A673 (cell line): ENCODE measurements around the gene DNASE2B. TPM values are rescaled to one million over a fixed set of nuclear protein-coding genes. Genes with fewer than 3 reads are reported as not detected.

Experiments
- Bru-seq: library from RNA; stranded (reverse); fragments of 400-500 nt; gene quantifications from one replicate; lab custom pipeline; 2021; lab: Mats Ljungman, UMichigan
- BruChase-seq, 2 experiments: library from RNA; stranded (reverse); fragments of 400-500 nt; gene quantifications; one replicate each; lab custom pipeline; 2021; lab: Mats Ljungman, UMichigan
- BruUV-seq: library from RNA; stranded (reverse); fragments of 400-500 nt; replicated peaks from 2 replicates; lab custom pipeline; 2021; lab: Mats Ljungman, UMichigan
- CTCF ChIA-PET: fragments of 300-600 bp; sonication (Branson Sonifier 250); formaldehyde crosslinking; loops from one replicate; lab custom pipeline; 2022; ENCODE audit warnings: antibody characterized with exemption; lab: Charles Lee
- POLR2A ChIA-PET: fragments of 300-600 bp; sonication (Branson Sonifier 250); formaldehyde crosslinking; loops from one replicate; lab custom pipeline; 2022; ENCODE audit warnings: antibody characterized with exemption; ENCODE audit not compliant: low non-redundant PET; lab: Charles Lee
- DNase-seq: peaks from one replicate; pipeline ENCODE4 v3.0.0-alpha.2; 2015; ENCODE audit warnings: low spot score
- H3K27ac ChIP-seq: fragments of 200-600 bp; sonication (generic); 2 replicates; pipeline ENCODE4 v1.5.1; 2016; ENCODE audit warnings: mixed run types, low read depth, mild to moderate bottlenecking, mixed read lengths, antibody characterized with exemption, low read length; ENCODE audit not compliant: poor library complexity, severe bottlenecking
- H3K27me3 ChIP-seq: fragments of 200-600 bp; sonication (generic); replicated peaks from 2 replicates; pipeline ENCODE4 v1.6.1; 2017; ENCODE audit warnings: mixed run types, low read depth, mild to moderate bottlenecking, mixed read lengths, antibody characterized with exemption, low read length; ENCODE audit not compliant: insufficient read depth, poor library complexity
- H3K36me3 ChIP-seq: fragments of 200-600 bp; sonication (generic); 2 replicates; pipeline ENCODE4 v1.6.1; 2016; ENCODE audit warnings: mixed run types, mild to moderate bottlenecking, mixed read lengths, antibody characterized with exemption, low read length; ENCODE audit not compliant: insufficient read depth, poor library complexity, severe bottlenecking
- H3K4me1 ChIP-seq: fragments of 200-600 bp; sonication (generic); 2 replicates; pipeline ENCODE4 v1.6.1; 2017; ENCODE audit warnings: mixed run types, mild to moderate bottlenecking, mixed read lengths, antibody characterized with exemption, low read length; ENCODE audit not compliant: insufficient read depth, poor library complexity, severe bottlenecking
- H3K4me3 ChIP-seq: fragments of 200-600 bp; sonication (generic); 2 replicates; pipeline ENCODE4 v1.5.1; 2016; ENCODE audit warnings: low read depth, mixed run types, mild to moderate bottlenecking, mixed read lengths, low read length; ENCODE audit not compliant: poor library complexity, severe bottlenecking
- H3K9me3 ChIP-seq: fragments of 200-600 bp; sonication (generic); 2 replicates; pipeline ENCODE4 v1.6.1; 2016; ENCODE audit warnings: mixed run types, low read depth, mild to moderate bottlenecking, mixed read lengths, antibody characterized with exemption, low read length; ENCODE audit not compliant: poor library complexity, severe bottlenecking
- EZH2 ChIP-seq: fragments of 200-600 bp; sonication (generic); IDR thresholded peaks from 2 replicates; pipeline ENCODE4 v1.6.1; 2017; ENCODE audit warnings: borderline replicate concordance, low read depth, mild to moderate bottlenecking, mixed read lengths, antibody characterized with exemption, low read length; ENCODE audit not compliant: poor library complexity, severe bottlenecking
- intact Hi-C: fragments of 100-400 bp; cut with micrococcal nuclease; formaldehyde crosslinking; loops from one replicate; pipeline ENCODE4 v1.10.0; 2022; ENCODE audit not compliant: unreplicated experiment
- long read RNA-seq: library from polyadenylated mRNA; stranded (forward); transcript quantifications from one replicate; pipeline ENCODE4 v2.0.0, GENCODE V29; 2022
- total RNA-seq: library from RNA; stranded (reverse); gene quantifications from 2 replicates; pipeline ENCODE4 v1.2.3, GENCODE V29; 2021
- TF ChIP-seq, protein P1 (sequence below): fragments of 300-800, 200-600 bp; sonication (generic); conservative IDR thresholded peaks from 2 replicates; pipeline ENCODE4 v1.5.1; 2017; ENCODE audit warnings: low read depth, mild to moderate bottlenecking, antibody characterized with exemption, low read length, moderate library complexity, mixed read lengths

The DNASE2B gene, protein sequence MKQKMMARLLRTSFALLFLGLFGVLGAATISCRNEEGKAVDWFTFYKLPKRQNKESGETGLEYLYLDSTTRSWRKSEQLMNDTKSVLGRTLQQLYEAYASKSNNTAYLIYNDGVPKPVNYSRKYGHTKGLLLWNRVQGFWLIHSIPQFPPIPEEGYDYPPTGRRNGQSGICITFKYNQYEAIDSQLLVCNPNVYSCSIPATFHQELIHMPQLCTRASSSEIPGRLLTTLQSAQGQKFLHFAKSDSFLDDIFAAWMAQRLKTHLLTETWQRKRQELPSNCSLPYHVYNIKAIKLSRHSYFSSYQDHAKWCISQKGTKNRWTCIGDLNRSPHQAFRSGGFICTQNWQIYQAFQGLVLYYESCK
- not detected in 2 replicates for total RNA-seq
- Bru-seq, nascent RNA = percentile 5 among the genes with signal in this experiment
- BruChase-seq, experiment 1, labeled RNA remaining after a 2-hour chase = percentile 11 among the genes with signal in this experiment
- percentile 9 among the genes with signal in this experiment for BruChase-seq, experiment 2, labeled RNA remaining after a 6-hour chase
- long read RNA-seq = 0 reads

DNA sequence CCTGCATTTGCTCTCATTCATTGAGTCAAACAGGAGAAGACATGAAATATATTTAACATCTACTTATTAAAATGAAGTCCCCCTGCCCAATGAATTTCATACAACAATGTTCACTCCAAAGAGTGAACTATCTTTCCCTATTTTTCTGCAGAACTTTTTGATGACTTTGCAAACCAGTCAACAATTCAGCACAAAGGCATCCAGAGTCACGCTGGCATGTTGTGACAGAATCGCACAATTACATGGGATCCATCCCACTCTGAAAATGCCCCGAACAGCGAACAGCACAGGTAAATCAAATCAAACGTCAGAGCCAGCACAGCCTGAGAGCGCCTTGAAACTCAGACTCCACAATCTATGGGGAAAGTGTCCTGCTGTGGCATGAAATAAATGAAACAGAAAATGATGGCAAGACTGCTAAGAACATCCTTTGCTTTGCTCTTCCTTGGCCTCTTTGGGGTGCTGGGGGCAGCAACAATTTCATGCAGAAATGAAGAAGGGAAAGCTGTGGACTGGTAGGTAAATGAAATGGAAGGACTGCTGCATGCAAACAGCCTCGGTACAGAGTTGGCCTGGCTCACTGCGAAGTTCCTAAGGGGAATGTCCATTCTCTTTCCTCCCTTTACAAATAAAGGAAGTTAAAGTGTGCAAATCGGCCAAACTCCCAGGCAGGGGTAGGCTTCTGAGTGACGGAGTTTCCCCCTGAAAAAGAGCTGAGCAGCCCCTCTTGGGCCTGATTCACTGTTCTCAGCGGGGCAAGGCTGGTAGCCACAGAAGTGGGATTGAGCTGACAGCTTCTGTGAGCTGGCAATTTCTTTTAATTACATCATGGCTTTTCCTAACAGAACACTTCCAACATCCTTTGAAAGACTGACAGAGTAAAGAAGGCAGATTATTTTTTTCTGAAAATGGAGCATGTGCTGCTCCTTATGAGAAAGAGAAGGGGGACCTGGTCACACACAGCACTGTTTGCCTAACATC, at the start of gene DNASE2B:
DNASE2B (plus strand) TSS at position 310 of the 981 bp plus-strand sequence; CDS start at position 391, 81 bp downstream.
- BruUV-seq = no TSS peak
- ChIA-PET POLR2A (no interaction called here), CTCF (no interaction called here)
- Histone ChIP-seq H3K27me3 (no peaks in the 10 kb centered on the region), H3K4me1 (peaks cover 2% of the 10 kb centered on the region), H3K4me3 (no peak within 1 kb of the TSS), H3K27ac (no peak within 1 kb of the TSS), H3K9me3 (no peaks in the 10 kb centered on the region), H3K36me3 (no peaks in the 10 kb centered on the region)
- intact Hi-C loops = no loop called here
- TF ChIP-seq, protein P1, sequence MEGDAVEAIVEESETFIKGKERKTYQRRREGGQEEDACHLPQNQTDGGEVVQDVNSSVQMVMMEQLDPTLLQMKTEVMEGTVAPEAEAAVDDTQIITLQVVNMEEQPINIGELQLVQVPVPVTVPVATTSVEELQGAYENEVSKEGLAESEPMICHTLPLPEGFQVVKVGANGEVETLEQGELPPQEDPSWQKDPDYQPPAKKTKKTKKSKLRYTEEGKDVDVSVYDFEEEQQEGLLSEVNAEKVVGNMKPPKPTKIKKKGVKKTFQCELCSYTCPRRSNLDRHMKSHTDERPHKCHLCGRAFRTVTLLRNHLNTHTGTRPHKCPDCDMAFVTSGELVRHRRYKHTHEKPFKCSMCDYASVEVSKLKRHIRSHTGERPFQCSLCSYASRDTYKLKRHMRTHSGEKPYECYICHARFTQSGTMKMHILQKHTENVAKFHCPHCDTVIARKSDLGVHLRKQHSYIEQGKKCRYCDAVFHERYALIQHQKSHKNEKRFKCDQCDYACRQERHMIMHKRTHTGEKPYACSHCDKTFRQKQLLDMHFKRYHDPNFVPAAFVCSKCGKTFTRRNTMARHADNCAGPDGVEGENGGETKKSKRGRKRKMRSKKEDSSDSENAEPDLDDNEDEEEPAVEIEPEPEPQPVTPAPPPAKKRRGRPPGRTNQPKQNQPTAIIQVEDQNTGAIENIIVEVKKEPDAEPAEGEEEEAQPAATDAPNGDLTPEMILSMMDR = no peak
- TF ChIP-seq EZH2 = no peak
- DNase-seq = no peak

DNA sequence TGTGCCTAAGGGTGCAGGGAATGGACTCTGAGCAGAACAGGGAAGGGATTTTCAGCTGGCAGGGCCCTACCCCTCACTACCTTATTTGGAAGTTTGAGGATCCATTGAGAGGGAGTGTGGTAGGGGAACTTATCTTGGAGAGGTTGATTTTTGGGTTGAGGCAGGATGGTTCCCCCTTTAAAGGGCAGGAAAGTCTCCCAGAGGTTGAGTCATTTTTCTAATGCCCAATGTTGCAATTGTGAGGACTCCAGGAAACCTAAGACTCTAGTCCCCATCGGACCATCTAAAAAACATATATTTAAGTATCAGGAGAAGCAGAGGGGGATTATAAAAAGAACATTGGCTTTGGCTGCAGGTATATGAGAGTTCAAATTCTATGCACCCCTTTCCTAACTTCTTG, 49.5 kb upstream of the DNASE2B start:
- DNase-seq = no peak
- no peak for TF ChIP-seq EZH2
- TF ChIP-seq, protein P1 = no peak
- no peak overlapping the region for H3K27ac ChIP-seq
- POLR2A ChIA-PET = no interaction called here
- CTCF ChIA-PET = no interaction called here
- no peak overlapping the region for H3K4me3 ChIP-seq
- H3K36me3 ChIP-seq = no peaks in the 10 kb centered on the region
- no peaks in the 10 kb centered on the region for H3K27me3 ChIP-seq
- no peaks in the 10 kb centered on the region for H3K9me3 ChIP-seq
- peaks cover 15% of the 10 kb centered on the region for H3K4me1 ChIP-seq
- intact Hi-C loops = no loop called here
- BruUV-seq = no TSS peak

GRCh38 chr1:84350104-84350503, 48.2 kb upstream of the DNASE2B start:
- Histone ChIP-seq H3K27ac (no peak overlapping the region), H3K27me3 (no peaks in the 10 kb centered on the region), H3K36me3 (no peaks in the 10 kb centered on the region), H3K4me3 (no peak overlapping the region), H3K4me1 (peaks cover 15% of the 10 kb centered on the region), H3K9me3 (no peaks in the 10 kb centered on the region)
- ChIA-PET CTCF (no interaction called here), POLR2A (no interaction called here)
- TF ChIP-seq, protein P1 = no peak
- no peak for TF ChIP-seq EZH2
- no peak for DNase-seq
- intact Hi-C loops = no loop called here
- BruUV-seq = no TSS peak
